Mesenchymal stem cell (in vitro differentiated cells and primary cell): ENCODE data around the gene RCAN1.
"Not testable (repeated sequence)": the region's sequence is repeated elsewhere in the genome, so short reads cannot be mapped to it uniquely, and the experiment has no call there.

Experiments
- DNase-seq: peaks from one replicate; pipeline ENCODE4 v3.0.0-alpha.2; 2013
- H2AFZ ChIP-seq: one replicate; pipeline ENCODE4 v1.6.1; 2013; ENCODE audit warnings: low read depth, mild to moderate bottlenecking, control low read depth, inconsistent platforms, low read length, moderate library complexity
- H2AK5ac ChIP-seq: 2 replicates; pipeline ENCODE4 v1.6.1; 2013; ENCODE audit warnings: low read length, moderate library complexity, mild to moderate bottlenecking, inconsistent platforms; ENCODE audit not compliant: severe bottlenecking
- H2BK120ac ChIP-seq: one replicate; pipeline ENCODE4 v1.6.1; 2013; ENCODE audit warnings: low read depth, mild to moderate bottlenecking, inconsistent platforms, low read length, moderate library complexity
- H2BK12ac ChIP-seq, 2 experiments: one replicate each; pipeline ENCODE4 v1.6.1; 2013; ENCODE audit warnings: inconsistent platforms in 2 of 2, low read length in 2 of 2, mild to moderate bottlenecking in 2 of 2, moderate library complexity in 2 of 2, control low read depth in 1 of 2
- H2BK15ac ChIP-seq: one replicate; pipeline ENCODE4 v1.6.1; 2013; ENCODE audit warnings: mild to moderate bottlenecking, low read depth, inconsistent platforms; ENCODE audit not compliant: poor library complexity, severe bottlenecking
- H2BK5ac ChIP-seq: 2 replicates; pipeline ENCODE4 v1.6.1; 2013; ENCODE audit warnings: low read depth, mild to moderate bottlenecking, low read length, control low read depth, inconsistent platforms; ENCODE audit not compliant: poor library complexity, severe bottlenecking
- H3K14ac ChIP-seq, 2 experiments: one replicate each; pipeline ENCODE4 v1.6.1; 2013; ENCODE audit warnings: inconsistent platforms in 2 of 2, low read length in 2 of 2, control low read depth in 1 of 2, mild to moderate bottlenecking in 1 of 2, moderate library complexity in 1 of 2
- H3K18ac ChIP-seq, 2 experiments: one replicate each; pipeline ENCODE4 v1.6.1; 2013; ENCODE audit warnings: inconsistent platforms in 2 of 2, low read length in 2 of 2, control low read depth in 1 of 2, low read depth in 1 of 2, mild to moderate bottlenecking in 1 of 2
- H3K23ac ChIP-seq, 2 experiments: one replicate each; pipeline ENCODE4 v1.6.1; 2013; ENCODE audit warnings: inconsistent platforms in 2 of 2, low read length in 2 of 2, mild to moderate bottlenecking in 2 of 2, moderate library complexity in 2 of 2, control low read depth in 1 of 2
- H3K27ac ChIP-seq: 2 replicates; pipeline ENCODE4 v1.5.1; 2013; ENCODE audit warnings: mild to moderate bottlenecking, moderate library complexity, low read length, control low read depth, inconsistent platforms; ENCODE audit not compliant: poor library complexity, severe bottlenecking
- H3K27me3 ChIP-seq, 2 experiments: 2 replicates each; pipeline versions ENCODE4 v1.6.1 to v1.7.0; 2013; ENCODE audit warnings: low read length in 2 of 2, mild to moderate bottlenecking in 2 of 2, moderate library complexity in 2 of 2, control low read depth in 1 of 2, inconsistent platforms in 1 of 2; ENCODE audit not compliant: control insufficient read depth in 1 of 2, insufficient read depth in 1 of 2
- H3K36me3 ChIP-seq, 2 experiments: 2 replicates each; pipeline versions ENCODE4 v1.6.1 to v1.7.0; 2013; ENCODE audit warnings: low read length in 2 of 2, control low read depth in 1 of 2, inconsistent platforms in 1 of 2, low read depth in 1 of 2, mild to moderate bottlenecking in 1 of 2; ENCODE audit not compliant: insufficient read depth in 2 of 2, control insufficient read depth in 1 of 2
- H3K4ac ChIP-seq, 2 experiments: one replicate each; pipeline ENCODE4 v1.6.1; 2013; ENCODE audit warnings: inconsistent platforms in 2 of 2, low read length in 2 of 2, mild to moderate bottlenecking in 2 of 2, moderate library complexity in 2 of 2, control low read depth in 1 of 2, low read depth in 1 of 2
- H3K4me1 ChIP-seq: 2 replicates; pipeline ENCODE4 v1.6.1; 2013; ENCODE audit warnings: low read depth, low read length, control low read depth; ENCODE audit not compliant: control insufficient read depth, insufficient read depth
- H3K4me2 ChIP-seq: 2 replicates; pipeline ENCODE4 v1.6.1; 2013; ENCODE audit warnings: low read length, mild to moderate bottlenecking, inconsistent platforms; ENCODE audit not compliant: poor library complexity, severe bottlenecking
- H3K4me3 ChIP-seq, 2 experiments: 2 replicates each; pipeline versions ENCODE4 v1.5.1 to v1.7.0; 2013; ENCODE audit warnings: low read length in 2 of 2, mild to moderate bottlenecking in 2 of 2, control low read depth in 1 of 2, low read depth in 1 of 2; ENCODE audit not compliant: insufficient read depth in 1 of 2
- H3K79me1 ChIP-seq: replicated peaks from 2 replicates; pipeline ENCODE4 v1.6.1; 2013; ENCODE audit warnings: mild to moderate bottlenecking, control low read depth, low read length, inconsistent platforms; ENCODE audit not compliant: poor library complexity, severe bottlenecking
- H3K9ac ChIP-seq: 2 replicates; pipeline ENCODE4 v1.7.0; 2013; ENCODE audit warnings: mild to moderate bottlenecking, low read length, moderate library complexity
- H3K9me3 ChIP-seq: 2 replicates; pipeline ENCODE4 v1.7.0; 2013; ENCODE audit warnings: mild to moderate bottlenecking, low read length; ENCODE audit not compliant: control insufficient read depth
- H4K8ac ChIP-seq: one replicate; pipeline ENCODE4 v1.6.1; 2013; ENCODE audit warnings: inconsistent platforms, mild to moderate bottlenecking, low read length, moderate library complexity
- H4K91ac ChIP-seq: one replicate; pipeline ENCODE4 v1.6.1; 2013; ENCODE audit warnings: mild to moderate bottlenecking, low read length, inconsistent platforms
- WGBS: methylation state at CpG from one replicate; pipeline ENCODE4 v1.1.7; 2013; ENCODE audit warnings: mixed read lengths; 5-methylcytosine and 5-hydroxymethylcytosine counted together

The RCAN1 gene

DNA sequence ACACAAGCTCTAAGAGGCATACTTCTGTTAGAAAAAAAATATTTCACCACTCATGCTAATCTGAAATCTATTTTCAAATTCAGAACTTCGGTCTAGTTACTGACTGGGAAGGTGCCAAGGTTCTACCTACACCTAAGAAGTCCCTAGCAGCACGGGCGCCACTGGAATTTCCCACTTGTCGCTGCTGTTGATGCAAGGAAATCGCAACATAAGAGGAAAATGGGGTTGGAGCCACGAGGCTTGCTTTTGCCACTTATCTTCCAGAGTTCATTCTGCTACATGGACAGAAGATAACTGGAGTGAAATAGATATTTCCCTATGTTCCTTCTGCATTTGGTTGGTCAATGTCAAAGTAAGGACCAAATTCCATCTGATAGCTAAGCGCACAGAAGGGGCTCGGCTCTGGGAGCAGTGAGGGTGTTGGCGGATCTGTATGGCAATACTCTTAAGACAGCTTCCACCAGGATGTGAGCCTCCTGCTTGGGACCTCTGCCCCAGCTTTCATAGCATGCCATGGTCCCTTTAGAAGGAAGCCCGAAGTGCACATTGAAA lies 47.2 kb downstream of the RCAN1 start:
- no peaks in the 10 kb centered on the region for H3K36me3 ChIP-seq
- H2BK5ac ChIP-seq = no peak overlapping the region
- H3K4me3 ChIP-seq = no peak overlapping the region
- H2BK12ac ChIP-seq = no peak overlapping the region
- no peaks in the 10 kb centered on the region for H3K9me3 ChIP-seq
- no peak overlapping the region for H3K27ac ChIP-seq
- no peak overlapping the region for H3K14ac ChIP-seq
- H2AK5ac ChIP-seq = no peak overlapping the region
- H3K27me3 ChIP-seq = no peaks in the 10 kb centered on the region
- H4K8ac ChIP-seq = no peak overlapping the region
- no peak overlapping the region for H2AFZ ChIP-seq
- no peak overlapping the region for H4K91ac ChIP-seq
- no peak overlapping the region for H3K4ac ChIP-seq
- WGBS = 93% methylated on average over 9 of the region's 10 CpGs
- peaks cover 4% of the 10 kb centered on the region for H3K4me1 ChIP-seq
- DNase-seq = no peak
- H3K79me1 ChIP-seq = peaks cover 8% of the 10 kb centered on the region
- peak overlapping the region in 1 of 2 experiments; percentile 48 for H3K18ac ChIP-seq
- no peak overlapping the region for H2BK15ac ChIP-seq
- H2BK120ac ChIP-seq = no peak overlapping the region
- no peak overlapping the region for H3K4me2 ChIP-seq
- no peak overlapping the region for H3K9ac ChIP-seq
- no peak overlapping the region for H3K23ac ChIP-seq

DNA sequence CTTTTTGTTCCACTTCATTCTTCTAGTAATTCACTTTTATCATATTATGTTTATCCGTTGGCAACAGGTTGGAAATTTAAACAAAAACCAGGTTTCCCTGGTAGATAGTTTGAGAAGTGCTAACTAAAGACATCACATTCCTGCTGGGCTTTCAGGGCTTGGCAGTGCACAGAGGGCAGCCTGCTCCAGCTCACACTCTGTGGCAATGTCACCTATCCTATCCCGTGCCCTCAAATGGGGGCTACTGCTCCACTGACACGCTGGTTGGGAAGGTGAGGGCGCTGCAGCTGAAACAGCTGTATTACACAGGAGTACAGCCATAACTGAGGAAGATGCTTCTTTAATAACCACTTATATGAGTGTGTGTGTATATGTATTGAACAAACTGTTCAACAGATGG lies 49.7 kb downstream of the RCAN1 start:
- no peak overlapping the region for H2BK5ac ChIP-seq
- no peak overlapping the region for H2BK120ac ChIP-seq
- peaks cover 4% of the 10 kb centered on the region for H3K79me1 ChIP-seq
- no peak overlapping the region for H3K18ac ChIP-seq
- 96% methylated on average over 4 of the region's 4 CpGs for WGBS
- peaks cover 4% of the 10 kb centered on the region for H3K4me1 ChIP-seq
- H2AFZ ChIP-seq = no peak overlapping the region
- no peak overlapping the region for H2AK5ac ChIP-seq
- no peak for DNase-seq
- no peak overlapping the region for H4K91ac ChIP-seq
- H3K23ac ChIP-seq = no peak overlapping the region
- H3K9me3 ChIP-seq = no peaks in the 10 kb centered on the region
- no peak overlapping the region for H3K4me3 ChIP-seq
- H3K27me3 ChIP-seq = no peaks in the 10 kb centered on the region
- no peak overlapping the region for H3K9ac ChIP-seq
- H3K14ac ChIP-seq = no peak overlapping the region
- H3K36me3 ChIP-seq = no peaks in the 10 kb centered on the region
- H4K8ac ChIP-seq = no peak overlapping the region
- no peak overlapping the region for H3K4me2 ChIP-seq
- no peak overlapping the region for H3K4ac ChIP-seq
- no peak overlapping the region for H3K27ac ChIP-seq
- H2BK12ac ChIP-seq = no peak overlapping the region
- H2BK15ac ChIP-seq = no peak overlapping the region

DNA sequence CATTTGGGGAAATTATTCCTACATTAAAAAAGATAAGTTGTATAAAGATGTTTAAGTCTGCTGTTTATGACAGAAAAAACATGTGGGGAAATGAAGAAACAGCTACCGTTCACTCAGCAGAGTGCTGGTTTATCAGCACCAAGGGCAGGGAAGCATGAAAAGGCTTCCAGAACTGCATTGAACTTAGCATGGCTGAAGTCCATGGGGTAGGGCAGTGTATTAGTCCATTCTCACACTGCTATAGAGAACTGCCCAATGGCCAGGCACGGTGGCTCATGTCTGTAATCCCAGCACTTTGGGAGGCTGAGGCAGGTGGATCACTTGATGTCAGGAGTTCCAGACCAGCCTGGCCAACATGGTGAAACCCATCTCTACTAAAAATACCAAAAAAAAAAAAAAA lies 51.5 kb downstream of the RCAN1 start:
- H2BK5ac ChIP-seq, H3K4me1 ChIP-seq, H2AK5ac ChIP-seq, H3K4ac ChIP-seq, H3K9ac ChIP-seq, H2BK12ac ChIP-seq, H3K4me2 ChIP-seq, H3K18ac ChIP-seq, H3K23ac ChIP-seq, DNase-seq, H3K36me3 ChIP-seq, H4K91ac ChIP-seq, H4K8ac ChIP-seq, H3K27me3 ChIP-seq, H3K4me3 ChIP-seq, H3K79me1 ChIP-seq, H3K9me3 ChIP-seq, H2AFZ ChIP-seq, H3K27ac ChIP-seq, H2BK120ac ChIP-seq, H2BK15ac ChIP-seq, H3K14ac ChIP-seq: not testable (repeated sequence)
- 100% methylated on average over 1 of the region's 2 CpGs for WGBS

DNA sequence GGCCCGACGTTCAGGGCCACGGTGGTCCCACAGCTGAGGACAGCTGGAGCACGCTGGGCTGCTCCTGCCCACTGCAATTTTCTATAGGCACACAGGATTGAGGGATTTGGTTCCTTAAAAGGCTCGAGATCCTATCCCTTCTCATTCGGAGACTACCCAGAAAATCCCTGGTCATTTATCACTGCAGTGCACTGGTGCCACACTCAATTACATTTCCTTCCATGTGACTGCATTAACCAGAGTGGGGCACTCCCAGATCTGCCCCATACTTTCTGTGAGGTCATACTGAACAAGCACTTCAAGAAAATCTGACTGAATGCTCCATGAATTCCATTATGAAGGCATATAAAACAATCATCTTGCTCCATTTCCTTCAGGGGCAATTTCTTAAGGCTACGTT lies 53.1 kb downstream of the RCAN1 start:
- Histone ChIP-seq H3K27me3 (no peaks in the 10 kb centered on the region), H3K14ac (no peak overlapping the region), H2BK120ac (no peak overlapping the region), H3K79me1 (peaks cover 6% of the 10 kb centered on the region), H3K23ac (no peak overlapping the region), H3K27ac (no peak overlapping the region), H3K4me1 (no peaks in the 10 kb centered on the region), H4K91ac (no peak overlapping the region), H2BK15ac (no peak overlapping the region), H4K8ac (no peak overlapping the region), H3K4me3 (no peak overlapping the region), H2AK5ac (no peak overlapping the region), H3K4ac (no peak overlapping the region), H2AFZ (no peak overlapping the region), H2BK5ac (no peak overlapping the region), H2BK12ac (no peak overlapping the region), H3K4me2 (no peak overlapping the region), H3K36me3 (no peaks in the 10 kb centered on the region), H3K18ac (no peak overlapping the region), H3K9me3 (no peaks in the 10 kb centered on the region), H3K9ac (no peak overlapping the region)
- DNase-seq = no peak
- WGBS = 92% methylated on average over 7 of the region's 7 CpGs
